ENCODE measurements around the gene CADM1. TPM values are rescaled to one million over a fixed set of nuclear protein-coding genes. Genes with fewer than 3 reads are reported as not detected.

The CADM1 gene
- total RNA-seq, 2 donors from 2014 or later, result 49.6 to 137 TPM

GRCh38 chr11:115390441-115390840 lies 113.8 kb downstream of the CADM1 start:
- Histone ChIP-seq H3K4me1 (replicated peaks) (no peaks in the 10 kb centered on the region), H3K4me3 (no peak overlapping the region), H3K27me3 (replicated peaks; ENCODE audit: insufficient read depth) (no peaks in the 10 kb centered on the region), H3K36me3 (no peaks in the 10 kb centered on the region), H3K9me3 (no peaks in the 10 kb centered on the region), H3K27ac (no peak overlapping the region)
- no peak for DNase-seq (ENCODE audit: low spot score)
- WGBS, result 73% methylated on average over 1 of the region's 1 CpG
- TF ChIP-seq POLR2AphosphoS5 (IDR thresholded peaks at IDR 0.05) (no peak), POLR2A (IDR thresholded peaks at IDR 0.05) (no peak)
- TF ChIP-seq, protein P1, sequence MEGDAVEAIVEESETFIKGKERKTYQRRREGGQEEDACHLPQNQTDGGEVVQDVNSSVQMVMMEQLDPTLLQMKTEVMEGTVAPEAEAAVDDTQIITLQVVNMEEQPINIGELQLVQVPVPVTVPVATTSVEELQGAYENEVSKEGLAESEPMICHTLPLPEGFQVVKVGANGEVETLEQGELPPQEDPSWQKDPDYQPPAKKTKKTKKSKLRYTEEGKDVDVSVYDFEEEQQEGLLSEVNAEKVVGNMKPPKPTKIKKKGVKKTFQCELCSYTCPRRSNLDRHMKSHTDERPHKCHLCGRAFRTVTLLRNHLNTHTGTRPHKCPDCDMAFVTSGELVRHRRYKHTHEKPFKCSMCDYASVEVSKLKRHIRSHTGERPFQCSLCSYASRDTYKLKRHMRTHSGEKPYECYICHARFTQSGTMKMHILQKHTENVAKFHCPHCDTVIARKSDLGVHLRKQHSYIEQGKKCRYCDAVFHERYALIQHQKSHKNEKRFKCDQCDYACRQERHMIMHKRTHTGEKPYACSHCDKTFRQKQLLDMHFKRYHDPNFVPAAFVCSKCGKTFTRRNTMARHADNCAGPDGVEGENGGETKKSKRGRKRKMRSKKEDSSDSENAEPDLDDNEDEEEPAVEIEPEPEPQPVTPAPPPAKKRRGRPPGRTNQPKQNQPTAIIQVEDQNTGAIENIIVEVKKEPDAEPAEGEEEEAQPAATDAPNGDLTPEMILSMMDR (IDR thresholded peaks at IDR 0.05), result no peak
- intact Hi-C loops (cut with DNase I), result no loop called here

- H3K27me3 ChIP-seq (replicated peaks; ENCODE audit: insufficient read depth), result no peaks in the 10 kb centered on the region
- H3K27ac ChIP-seq, result no peak overlapping the region
- no peak for DNase-seq (ENCODE audit: low spot score)
- no peaks in the 10 kb centered on the region for H3K4me1 ChIP-seq (replicated peaks)
- no peaks in the 10 kb centered on the region for H3K36me3 ChIP-seq
- no peak overlapping the region for H3K4me3 ChIP-seq
- no peaks in the 10 kb centered on the region for H3K9me3 ChIP-seq
- intact Hi-C loops (cut with DNase I), result no loop called here
- TF ChIP-seq, protein P1 (IDR thresholded peaks at IDR 0.05), result no peak
- TF ChIP-seq POLR2AphosphoS5 (IDR thresholded peaks at IDR 0.05), result no peak
- TF ChIP-seq POLR2A (IDR thresholded peaks at IDR 0.05), result no peak
- WGBS, result 81% methylated on average over 3 of the region's 3 CpGs
Measured at GRCh38 chr11:115389790-115390189, 114.4 kb downstream of the CADM1 start.

DNA sequence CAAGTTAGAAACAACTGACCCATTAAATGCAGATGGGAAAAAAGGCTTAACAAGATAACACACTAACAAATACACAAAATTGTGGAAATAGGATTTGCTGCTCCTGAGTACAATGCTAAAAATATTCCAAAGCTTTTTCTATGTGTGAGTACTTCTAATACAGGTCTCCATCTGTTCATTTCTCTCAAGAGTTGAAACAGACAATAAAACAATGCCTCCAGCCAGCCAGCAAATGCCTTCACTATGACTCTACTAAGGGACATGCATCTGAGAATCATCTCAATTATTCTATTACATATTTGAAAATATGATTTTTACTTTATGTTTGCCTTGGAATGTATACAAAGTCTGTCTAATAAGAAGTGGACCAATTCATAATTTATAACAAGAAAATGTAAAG lies 119.0 kb downstream of the CADM1 start:
- no peak for DNase-seq (ENCODE audit: low spot score)

DNA sequence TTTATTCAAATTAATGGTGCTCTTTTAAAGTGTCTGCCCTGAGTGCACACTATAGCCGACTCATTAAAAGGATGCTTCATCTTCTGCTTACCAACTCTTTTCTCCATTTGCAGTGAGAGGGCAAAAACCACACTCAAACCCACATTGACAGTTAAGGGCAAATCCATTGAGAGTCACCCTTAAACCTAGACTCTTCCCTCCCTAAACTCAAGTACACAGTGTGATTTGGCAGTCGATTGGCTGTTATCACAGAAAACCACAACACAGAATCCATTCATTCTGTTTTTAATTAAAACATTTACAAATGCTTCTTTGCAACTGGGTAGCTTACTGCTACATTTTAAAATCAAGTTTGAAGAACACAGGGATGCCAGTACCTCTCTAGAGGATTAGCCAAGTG lies 120.0 kb downstream of the CADM1 start:
- H3K4me1 ChIP-seq (replicated peaks), result no peaks in the 10 kb centered on the region
- intact Hi-C loops (cut with DNase I), result no loop called here
- WGBS, result 89% methylated on average over 2 of the region's 2 CpGs

More for the DNA sequence above, 119.0 kb downstream of the CADM1 start:
- H3K27ac ChIP-seq, result no peak overlapping the region
- no peaks in the 10 kb centered on the region for H3K9me3 ChIP-seq
- no peak for TF ChIP-seq POLR2AphosphoS5 (IDR thresholded peaks at IDR 0.05)
- TF ChIP-seq, protein P1 (IDR thresholded peaks at IDR 0.05), result no peak
- TF ChIP-seq POLR2A (IDR thresholded peaks at IDR 0.05), result no peak
- H3K27me3 ChIP-seq (replicated peaks; ENCODE audit: insufficient read depth), result no peaks in the 10 kb centered on the region
- no peak overlapping the region for H3K4me3 ChIP-seq
- H3K4me1 ChIP-seq (replicated peaks), result no peaks in the 10 kb centered on the region
- intact Hi-C loops (cut with DNase I), result no loop called here
- H3K36me3 ChIP-seq, result no peaks in the 10 kb centered on the region

GRCh38 chr11:115383431-115383830 lies 120.8 kb downstream of the CADM1 start:
- WGBS, result 84% methylated on average over 3 of the region's 3 CpGs
- Histone ChIP-seq H3K4me3 (no peak overlapping the region), H3K4me1 (replicated peaks) (no peaks in the 10 kb centered on the region), H3K27me3 (replicated peaks; ENCODE audit: insufficient read depth) (no peaks in the 10 kb centered on the region), H3K9me3 (no peaks in the 10 kb centered on the region), H3K27ac (no peak overlapping the region), H3K36me3 (no peaks in the 10 kb centered on the region)
- intact Hi-C loops (cut with DNase I), result no loop called here
- TF ChIP-seq POLR2A (IDR thresholded peaks at IDR 0.05) (no peak), POLR2AphosphoS5 (IDR thresholded peaks at IDR 0.05) (no peak)
- TF ChIP-seq, protein P1 (IDR thresholded peaks at IDR 0.05), result no peak
- no peak for DNase-seq (ENCODE audit: low spot score)

More for the DNA sequence above, 120.0 kb downstream of the CADM1 start:
- no peak overlapping the region for H3K4me3 ChIP-seq
- TF ChIP-seq POLR2AphosphoS5 (IDR thresholded peaks at IDR 0.05), result no peak
- TF ChIP-seq, protein P1 (IDR thresholded peaks at IDR 0.05), result no peak
- TF ChIP-seq POLR2A (IDR thresholded peaks at IDR 0.05), result no peak
- H3K27me3 ChIP-seq (replicated peaks; ENCODE audit: insufficient read depth), result no peaks in the 10 kb centered on the region
- no peak overlapping the region for H3K27ac ChIP-seq
- no peaks in the 10 kb centered on the region for H3K36me3 ChIP-seq
- no peak for DNase-seq (ENCODE audit: low spot score)
- no peaks in the 10 kb centered on the region for H3K9me3 ChIP-seq

Data from prostate gland (tissue), 2 donors.